Lung microvascular endothelial cell (primary cell): ENCODE measurements around the gene PPP1R10. TPM values are rescaled to one million over a fixed set of nuclear protein-coding genes. Genes with fewer than 3 reads are reported as not detected.

Experiments
- DNase-seq, 2 donors: peaks; one replicate each; pipeline versions ENCODE4 v3.0.0 to v3.0.0-alpha.2; 2010; ENCODE audit warnings: low read depth in 2 of 2
- total RNA-seq: library from RNA; depleted of rRNA; stranded (reverse); fragments of >200 nt; gene quantifications from 2 replicates; pipeline ENCODE4 v1.2.1, GENCODE V29; 2014

PPP1R10 gene
- total RNA-seq, 1 donor from 2014 or later, result 12.5 TPM

- DNase-seq, result no peak
Measured at GRCh38 chr6:30619561-30619960, 2.5 kb upstream of the PPP1R10 start.

- DNase-seq, result no peak
Measured at GRCh38 chr6:30618270-30618797, 1.3 kb upstream of the PPP1R10 start.

GRCh38 chr6:30617565-30618269, 674 bp upstream of the PPP1R10 start, which contains the start of gene MRPS18B:
TSS of gene MRPS18B (plus strand) at chr6:30617840. CDS start at chr6:30617866, 26 bp downstream.
- peak; percentile 99 for DNase-seq

GRCh38 chr6:30615958-30616810, 859 bp downstream of the PPP1R10 start:
- DNase-seq, result peak; percentile 21 to 26

- peak; percentile 60 to 84 for DNase-seq
Measured at GRCh38 chr6:30615219-30615957, 1.7 kb downstream of the PPP1R10 start.

- peak; percentile 92 to 98 for DNase-seq
Measured at GRCh38 chr6:30614843-30615218, 2.2 kb downstream of the PPP1R10 start.

- no peak for DNase-seq
Measured at GRCh38 chr6:30614044-30614842, 2.8 kb downstream of the PPP1R10 start.

GRCh38 chr6:30613251-30614043, 3.6 kb downstream of the PPP1R10 start:
- no peak for DNase-seq

GRCh38 chr6:30612687-30613248, 4.3 kb downstream of the PPP1R10 start:
- DNase-seq, result no peak

- peak; percentile 38 to 52 for DNase-seq
Measured at GRCh38 chr6:30612213-30612612, 4.8 kb downstream of the PPP1R10 start.

GRCh38 chr6:30611856-30612194, 5.2 kb downstream of the PPP1R10 start:
- DNase-seq, result no peak

GRCh38 chr6:30611150-30611855, 5.7 kb downstream of the PPP1R10 start:
- DNase-seq, result no peak

GRCh38 chr6:30610065-30610464, 7.0 kb downstream of the PPP1R10 start:
- no peak for DNase-seq

- no peak for DNase-seq
Measured at GRCh38 chr6:30603961-30604360, 13.1 kb downstream of the PPP1R10 start.

GRCh38 chr6:30601815-30602641, 15.0 kb downstream of the PPP1R10 start:
- no peak for DNase-seq

GRCh38 chr6:30601436-30601814, 15.6 kb downstream of the PPP1R10 start:
- DNase-seq, result no peak

- DNase-seq, result no peak
Measured at GRCh38 chr6:30600451-30600961, 16.5 kb downstream of the PPP1R10 start.
